Esophagus muscularis mucosa (tissue), 3 donors: ENCODE data around the gene RAB3IP.

Experiments
- CTCF ChIP-seq, 3 experiments: fragments of 200-600 bp in 2 of 3; fragments of 450-650 bp in 1 of 3; sonication (generic) in 2 of 3; IDR thresholded peaks; one replicate each; pipeline ENCODE4 v1.5.1; 2017 to 2019; ENCODE audit warnings: antibody characterized with exemption in 3 of 3, mild to moderate bottlenecking in 2 of 3, moderate library complexity in 1 of 3
- POLR2AphosphoS5 ChIP-seq, 2 donors: sonication (generic); formaldehyde crosslinking; IDR thresholded peaks; one replicate each; pipeline ENCODE4 v1.6.1; 2017; ENCODE audit warnings: antibody characterized with exemption in 2 of 2

DNA sequence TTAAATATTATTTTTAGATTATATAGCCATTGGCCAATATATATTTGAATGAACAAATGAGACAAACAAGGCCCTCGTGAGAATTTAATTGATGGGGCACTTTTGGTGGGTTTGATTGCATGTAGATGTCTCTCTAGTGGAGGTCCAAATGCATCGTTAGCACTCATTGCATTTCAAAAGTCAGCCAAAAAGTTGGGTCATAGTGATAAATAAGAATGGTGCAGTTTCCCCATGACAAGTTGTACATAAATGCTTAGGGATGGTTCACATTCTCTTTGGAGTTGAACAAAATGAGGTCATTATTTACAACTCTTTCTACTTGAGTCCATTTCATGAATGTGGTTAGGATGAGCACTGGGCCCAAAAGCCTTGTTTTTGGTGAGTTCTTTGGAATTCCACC, 40.6 kb upstream of the RAB3IP start:
- TF ChIP-seq CTCF (IDR thresholded peaks at IDR 0.05) (no peak), POLR2AphosphoS5 (IDR thresholded peaks at IDR 0.05) (no peak)
